HFFc6 (cell line): ENCODE measurements around the gene NAA35. TPM values are rescaled to one million over a fixed set of nuclear protein-coding genes. Genes with fewer than 3 reads are reported as not detected.
A peak's percentile ranks its signal among the peaks of the same experiment; 100 is the strongest.

Experiments used
- DNase-seq: peaks from one replicate; pipeline ENCODE4 v3.0.0-alpha.2; 2018
- H3K27ac Mint-ChIP-seq: 2 replicates; pipeline ENCODE4 v1.8.0; 2020; ENCODE audit warnings: mild to moderate bottlenecking, mixed read lengths
- H3K27me3 Mint-ChIP-seq: 2 replicates; pipeline ENCODE4 v1.8.0; 2021; ENCODE audit warnings: mild to moderate bottlenecking, moderate library complexity, mixed read lengths; ENCODE audit not compliant: insufficient read depth
- H3K36me3 Mint-ChIP-seq: 2 replicates; pipeline ENCODE4 v1.8.0; 2021; ENCODE audit warnings: low read depth, mixed read lengths
- H3K4me1 Mint-ChIP-seq: 2 replicates; pipeline ENCODE4 v1.8.0; 2020; ENCODE audit warnings: low read depth, mixed read lengths
- H3K4me3 Mint-ChIP-seq: 2 replicates; pipeline ENCODE4 v1.8.0; 2020; ENCODE audit warnings: mild to moderate bottlenecking, moderate library complexity, mixed read lengths
- H3K9me3 Mint-ChIP-seq: 2 replicates; pipeline ENCODE4 v1.8.0; 2020; ENCODE audit warnings: mild to moderate bottlenecking, mixed read lengths
- long read RNA-seq: library from polyadenylated mRNA; unstranded; transcript quantifications from one replicate; pipeline ENCODE4 v2.0.0, GENCODE V29; 2019
- total RNA-seq, 6 experiments: library from RNA; stranded (reverse); fragmentation: NEBNext Ultra II Directional; extraction: Animal tissue kit (Norgen Biotek cat#: 25700); gene quantifications; 2 replicates in 1 of 6; 3 replicates in 5 of 6; pipeline ENCODE4 v1.2.3, GENCODE V29; 2021
- TF ChIP-seq, protein P1 (sequence below): fragments of 200-600 bp; sonication (generic); IDR thresholded peaks from 2 replicates; pipeline ENCODE4 v1.5.0; 2021; ENCODE audit warnings: antibody characterized with exemption, mild to moderate bottlenecking

The NAA35 gene
- total RNA-seq, result 10 to 100 TPM; 20.1 to 22.8 (median 21.7) TPM
- long read RNA-seq, partial matches to known transcripts, result 9 of 16 reads
- long read RNA-seq, other reads (novel, unspliced or antisense), result 6 of 16 reads

DNA sequence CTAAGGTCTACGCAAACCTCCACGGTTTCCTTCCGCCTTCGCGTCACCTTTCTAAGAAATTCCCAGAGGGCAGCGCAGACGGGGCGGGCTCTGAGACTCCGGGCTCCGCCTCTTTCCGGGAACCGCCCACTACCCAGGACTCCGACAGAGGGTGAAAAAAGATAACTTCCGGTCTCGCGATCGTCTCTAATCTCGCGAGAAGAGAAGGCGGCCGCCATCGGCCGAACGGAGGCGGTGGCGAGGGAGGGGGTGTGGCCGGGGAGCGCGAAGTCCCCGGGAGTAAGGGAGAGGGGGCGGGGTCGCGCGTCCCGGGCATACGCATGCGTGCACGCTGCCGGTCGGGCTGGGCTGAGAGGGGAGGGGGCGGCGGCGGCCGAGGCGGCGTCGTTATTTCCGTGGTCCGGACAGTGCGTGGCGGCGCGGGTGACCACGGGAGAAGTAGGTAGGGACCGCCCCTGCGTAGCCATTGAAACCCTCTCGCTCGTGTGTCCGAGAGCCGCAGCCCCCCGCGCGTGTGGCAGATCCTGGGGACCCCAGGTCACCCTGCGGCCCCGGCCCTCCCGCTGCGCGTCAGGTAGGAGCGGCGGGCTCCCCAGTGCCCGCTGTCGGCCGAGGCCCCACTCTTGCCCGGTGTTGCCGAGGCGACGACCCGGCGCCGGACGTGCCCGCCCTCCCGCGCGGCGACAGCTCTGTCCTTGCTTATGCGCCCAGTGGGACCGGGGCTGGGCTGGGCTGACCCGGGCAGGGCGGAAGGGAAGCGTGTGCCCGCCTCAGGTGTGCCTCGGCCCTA, at the start of gene NAA35:
NAA35 (plus strand) TSS at position 315 of the 790 bp plus-strand sequence. CDS start 1,014 bp downstream, outside the sequence.
- H3K9me3 Mint-ChIP-seq, result peaks cover 4% of the 10 kb centered on the region; the same call in 1 of the 2 replicates
- peak; percentile 97 for DNase-seq

GRCh38 chr9:85892401-85892800, 48.5 kb upstream of the NAA35 start:
- Mint-ChIP-seq H3K27me3 (peaks cover 2% of the 10 kb centered on the region), H3K4me3 (no peak overlapping the region), H3K9me3 (no peaks in the 10 kb centered on the region), H3K36me3 (no peaks in the 10 kb centered on the region), H3K4me1 (no peaks in the 10 kb centered on the region), H3K27ac (no peak overlapping the region)
- no peak for DNase-seq
- TF ChIP-seq, protein P1, sequence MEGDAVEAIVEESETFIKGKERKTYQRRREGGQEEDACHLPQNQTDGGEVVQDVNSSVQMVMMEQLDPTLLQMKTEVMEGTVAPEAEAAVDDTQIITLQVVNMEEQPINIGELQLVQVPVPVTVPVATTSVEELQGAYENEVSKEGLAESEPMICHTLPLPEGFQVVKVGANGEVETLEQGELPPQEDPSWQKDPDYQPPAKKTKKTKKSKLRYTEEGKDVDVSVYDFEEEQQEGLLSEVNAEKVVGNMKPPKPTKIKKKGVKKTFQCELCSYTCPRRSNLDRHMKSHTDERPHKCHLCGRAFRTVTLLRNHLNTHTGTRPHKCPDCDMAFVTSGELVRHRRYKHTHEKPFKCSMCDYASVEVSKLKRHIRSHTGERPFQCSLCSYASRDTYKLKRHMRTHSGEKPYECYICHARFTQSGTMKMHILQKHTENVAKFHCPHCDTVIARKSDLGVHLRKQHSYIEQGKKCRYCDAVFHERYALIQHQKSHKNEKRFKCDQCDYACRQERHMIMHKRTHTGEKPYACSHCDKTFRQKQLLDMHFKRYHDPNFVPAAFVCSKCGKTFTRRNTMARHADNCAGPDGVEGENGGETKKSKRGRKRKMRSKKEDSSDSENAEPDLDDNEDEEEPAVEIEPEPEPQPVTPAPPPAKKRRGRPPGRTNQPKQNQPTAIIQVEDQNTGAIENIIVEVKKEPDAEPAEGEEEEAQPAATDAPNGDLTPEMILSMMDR, result no peak

More for the DNA sequence above, at the start of gene NAA35:
- TF ChIP-seq, protein P1, result no peak
- Mint-ChIP-seq H3K27me3 (no peaks in the 10 kb centered on the region; the same call in 1 of the 2 replicates), H3K4me1 (peaks cover 5% of the 10 kb centered on the region; the same call in 1 of the 2 replicates), H3K36me3 (peaks cover 5% of the 10 kb centered on the region), H3K27ac (peak within 1 kb of the TSS; percentile 93), H3K4me3 (no peak within 1 kb of the TSS; the same call in 1 of the 2 replicates)

- Mint-ChIP-seq H3K4me1 (peaks cover 7% of the 10 kb centered on the region; the same call in 1 of the 2 replicates), H3K4me3 (no peak overlapping the region), H3K36me3 (no peaks in the 10 kb centered on the region), H3K9me3 (no peaks in the 10 kb centered on the region), H3K27ac (no peak overlapping the region), H3K27me3 (peaks cover 2% of the 10 kb centered on the region)
- TF ChIP-seq, protein P1, result no peak
- DNase-seq, result no peak
These were observed 45.3 kb upstream of the NAA35 start for GRCh38 chr9:85895685-85896084.

DNA sequence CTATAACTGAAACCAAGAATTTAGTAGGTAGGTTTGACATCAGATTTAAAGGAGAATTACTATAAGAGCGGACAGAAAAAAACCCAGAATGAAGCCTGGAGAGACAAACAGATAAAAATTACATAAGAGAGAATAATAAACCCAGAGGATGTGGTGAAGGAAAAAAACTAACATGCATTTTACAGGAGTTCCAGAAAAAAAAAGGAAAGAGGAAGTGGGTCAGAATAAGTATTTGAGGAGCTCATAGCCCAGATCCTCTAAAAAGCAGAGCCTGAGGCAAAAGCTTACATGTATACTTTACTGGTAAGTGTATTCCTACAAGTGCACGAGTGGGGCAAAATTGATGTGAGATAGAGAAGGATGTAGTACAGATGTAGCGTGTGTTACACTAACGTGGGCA, 43.1 kb upstream of the NAA35 start:
- H3K4me3 Mint-ChIP-seq, result no peak overlapping the region
- TF ChIP-seq, protein P1, result no peak
- H3K36me3 Mint-ChIP-seq, result no peaks in the 10 kb centered on the region
- no peaks in the 10 kb centered on the region for H3K9me3 Mint-ChIP-seq
- no peaks in the 10 kb centered on the region; the same call in 1 of the 2 replicates for H3K27me3 Mint-ChIP-seq
- no peak for DNase-seq
- peaks cover 7% of the 10 kb centered on the region; the same call in 1 of the 2 replicates for H3K4me1 Mint-ChIP-seq
- H3K27ac Mint-ChIP-seq, result no peak overlapping the region

GRCh38 chr9:85898332-85898731, 42.6 kb upstream of the NAA35 start:
- TF ChIP-seq, protein P1, result no peak
- Mint-ChIP-seq H3K4me1 (peaks cover 7% of the 10 kb centered on the region; the same call in 1 of the 2 replicates), H3K36me3 (no peaks in the 10 kb centered on the region), H3K27ac (no peak overlapping the region), H3K4me3 (no peak overlapping the region), H3K27me3 (no peaks in the 10 kb centered on the region; the same call in 1 of the 2 replicates), H3K9me3 (no peaks in the 10 kb centered on the region)
- no peak for DNase-seq
